Stimulated activated CD4-positive, alpha-beta T cell treated with anti-CD3 and anti-CD28 coated beads, Interleukin-2, amount 100 ng/mL, for 24 hours (primary cell): ENCODE results near the gene CBFA2T2.
"Not testable (repeated sequence)": the region's sequence is repeated elsewhere in the genome, so short reads cannot be mapped to it uniquely, and the experiment has no call there.

Experiments
- DNase-seq, 2 donors: peaks; one replicate each; pipeline ENCODE4 v3.0.0-alpha.2; 2020

CBFA2T2 gene

GRCh38 chr20:33630507-33630906 is 140.6 kb downstream of the CBFA2T2 start:
- no peak for DNase-seq

GRCh38 chr20:33631910-33632309 is 142.0 kb downstream of the CBFA2T2 start:
- not testable (repeated sequence) for DNase-seq

GRCh38 chr20:33635341-33635740 is 145.4 kb downstream of the CBFA2T2 start:
- no peak for DNase-seq

DNA sequence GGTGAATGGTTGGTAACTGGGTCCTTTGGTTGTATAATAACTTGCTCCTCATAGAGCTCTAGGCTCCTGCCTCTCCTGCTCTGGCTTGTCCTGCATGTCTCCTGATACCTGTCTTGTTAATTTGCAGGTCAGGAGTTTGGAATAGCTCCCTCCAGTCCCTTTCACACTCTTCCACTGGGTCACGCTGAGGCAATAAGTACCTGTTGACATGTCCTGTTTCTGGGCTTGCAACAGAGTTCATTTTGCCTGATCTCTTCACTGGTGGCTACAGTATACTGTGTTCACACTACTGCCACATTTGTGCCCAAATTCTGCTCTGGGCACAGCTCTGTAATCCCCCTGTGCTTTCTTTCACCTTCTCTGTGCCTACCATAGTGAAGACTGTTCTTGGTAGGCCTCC is 146.9 kb downstream of the CBFA2T2 start:
- DNase-seq, result no peak

GRCh38 chr20:33640287-33640686 is 150.4 kb downstream of the CBFA2T2 start:
- DNase-seq, result no peak

- DNase-seq, result no peak
Observed at GRCh38 chr20:33644313-33645071, 154.6 kb downstream of the CBFA2T2 start.

DNA sequence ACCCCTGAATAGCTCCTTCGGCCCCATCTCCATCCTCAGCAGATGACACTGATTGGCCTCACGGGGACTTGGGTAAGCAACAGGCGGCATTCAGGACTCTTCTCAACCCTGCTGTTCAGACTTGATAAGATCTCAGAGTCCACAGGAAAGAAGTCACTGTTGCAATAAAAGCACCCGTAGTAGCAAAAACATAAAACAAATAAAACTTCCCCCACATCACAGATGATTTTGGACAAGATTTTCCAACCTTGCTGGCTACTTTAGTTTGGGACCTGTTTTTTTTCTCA is 155.1 kb downstream of the CBFA2T2 start:
- DNase-seq, result no peak

- no peak for DNase-seq
Observed at GRCh38 chr20:33645396-33645795, 155.5 kb downstream of the CBFA2T2 start.

- no peak for DNase-seq
Observed at GRCh38 chr20:33646191-33646590, 156.3 kb downstream of the CBFA2T2 start.

- not testable (repeated sequence) for DNase-seq
Observed at GRCh38 chr20:33646959-33647602, 157.2 kb downstream of the CBFA2T2 start.

DNA sequence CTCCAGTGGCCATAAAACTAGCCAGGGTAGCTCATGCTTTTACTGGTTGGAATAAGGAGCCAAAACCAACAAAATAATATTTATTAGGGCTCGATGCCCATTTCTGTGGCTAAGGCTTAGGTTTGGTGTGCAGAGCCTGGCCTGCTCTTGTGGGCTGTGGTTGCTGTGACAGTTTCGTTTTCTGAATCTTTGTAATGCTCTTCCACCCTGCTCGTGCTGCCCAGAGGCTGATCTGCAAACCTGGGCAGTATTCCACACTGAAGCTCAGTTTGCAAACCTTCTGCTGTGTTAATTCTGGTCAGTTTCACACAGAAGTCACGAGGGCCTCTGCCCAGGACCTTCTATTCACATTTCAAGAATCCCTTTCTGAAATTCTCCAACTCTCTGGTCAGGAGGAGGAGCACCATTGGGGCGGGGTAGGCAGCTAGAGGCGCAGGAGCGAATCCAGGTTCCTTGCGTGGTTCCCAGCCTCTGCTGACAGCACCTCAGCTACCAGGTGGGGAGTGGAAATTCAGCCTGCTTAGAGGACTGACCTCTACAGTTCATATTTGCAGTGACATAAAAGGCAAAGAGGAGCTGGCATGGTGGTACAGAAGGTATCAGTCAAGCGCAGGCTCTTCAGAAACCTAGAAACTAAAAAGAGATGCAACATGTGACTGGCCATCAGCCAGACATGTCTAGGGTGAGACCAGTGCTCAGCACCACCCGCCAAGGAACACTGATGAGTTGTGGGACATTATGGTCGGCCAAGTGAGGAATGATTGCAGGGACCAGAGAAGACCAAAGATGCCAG is 157.9 kb downstream of the CBFA2T2 start:
- no peak for DNase-seq

GRCh38 chr20:33648396-33649004 is 158.6 kb downstream of the CBFA2T2 start:
- DNase-seq, result no peak

GRCh38 chr20:33649201-33649681 is 159.3 kb downstream of the CBFA2T2 start:
- no peak for DNase-seq

DNA sequence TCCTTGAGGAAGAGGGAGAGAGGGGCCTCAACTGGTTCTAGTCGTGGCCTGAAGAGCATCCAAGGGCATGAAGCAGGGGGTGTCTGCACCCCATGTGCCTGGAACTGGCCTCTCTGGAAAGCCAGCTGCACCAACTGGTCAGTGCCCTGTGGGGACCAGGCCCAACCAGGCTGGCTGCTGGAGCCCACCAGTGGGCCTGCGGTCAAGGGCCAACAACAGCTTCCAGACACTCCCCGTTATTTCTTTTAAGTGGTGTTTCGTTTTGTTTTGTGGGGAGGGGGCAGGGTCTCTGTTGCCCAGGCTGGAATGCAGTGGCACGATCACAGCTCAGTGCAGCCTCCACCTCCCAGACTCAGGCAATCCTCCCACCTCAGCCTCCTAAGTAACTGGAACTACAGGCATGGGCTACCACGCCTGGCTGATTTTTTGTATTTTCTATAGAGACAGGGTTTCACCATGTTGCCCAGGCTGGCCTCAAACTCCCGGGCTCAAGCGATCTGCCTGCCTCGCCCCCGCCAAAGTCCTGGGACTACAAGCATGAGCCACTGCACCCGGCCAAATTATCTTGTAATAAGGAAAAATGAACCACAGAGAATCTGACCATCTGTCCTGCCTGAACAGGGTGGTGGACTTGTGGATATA is 160.3 kb downstream of the CBFA2T2 start:
- no peak for DNase-seq

- DNase-seq, result no peak
Observed at GRCh38 chr20:33650753-33651561, 161.1 kb downstream of the CBFA2T2 start.

DNA sequence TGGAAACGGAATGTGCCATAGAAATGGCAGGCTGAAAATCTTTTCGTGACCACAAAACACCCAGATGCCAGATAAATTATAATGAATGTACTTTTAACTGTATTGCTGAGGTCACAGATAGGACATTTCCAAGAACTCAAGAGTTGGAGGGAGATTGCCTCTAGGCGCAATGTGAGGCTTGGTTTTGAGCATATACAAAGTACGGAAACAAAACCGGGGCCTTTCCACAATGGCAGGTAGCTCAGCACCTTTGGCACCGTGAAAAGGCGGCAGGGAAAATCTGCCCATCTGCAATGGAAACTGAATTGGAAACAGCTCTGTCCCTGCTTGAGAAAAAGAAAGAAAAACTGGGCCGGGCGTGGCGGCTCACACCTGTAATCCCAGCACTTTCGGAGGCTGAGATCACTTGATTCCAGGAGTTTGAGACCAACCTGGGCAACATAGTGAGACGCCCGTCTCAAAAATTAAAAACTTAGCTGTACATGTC is 161.7 kb downstream of the CBFA2T2 start:
- no peak for DNase-seq

DNA sequence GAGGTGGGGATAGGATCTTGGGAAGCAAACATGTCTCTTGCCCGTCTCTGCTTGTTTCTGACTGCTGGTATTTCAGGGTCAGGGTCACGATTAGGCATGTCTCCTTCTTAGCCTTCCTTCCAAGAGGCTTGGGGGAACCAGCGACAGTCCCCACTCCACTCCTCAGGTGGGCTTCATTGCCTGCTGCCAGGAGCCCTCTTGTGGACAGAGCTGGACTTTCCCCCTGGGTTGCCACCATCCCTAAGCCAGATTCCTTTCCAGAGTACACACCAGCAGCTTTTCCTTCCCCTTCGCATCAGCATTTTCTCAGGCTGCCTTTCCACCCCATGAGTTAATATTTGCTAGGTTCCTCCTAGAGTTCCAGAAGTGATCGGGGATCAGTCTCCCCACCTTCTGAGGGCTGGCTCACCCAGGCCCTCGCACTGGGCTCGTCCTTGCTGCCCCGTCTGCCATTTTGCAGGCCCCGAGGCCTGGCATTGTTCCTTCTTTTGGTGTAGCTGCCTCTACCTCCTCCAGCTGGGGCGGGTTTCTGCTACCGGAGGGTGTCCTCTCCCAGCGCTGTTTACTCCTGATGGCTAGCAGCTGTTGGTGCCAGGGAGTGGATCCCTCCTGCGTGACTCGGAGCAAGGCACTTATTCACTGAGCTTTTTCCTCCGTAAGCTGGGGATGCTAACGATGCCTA is 163.5 kb downstream of the CBFA2T2 start:
- peak; percentile 38 to 47 for DNase-seq

- DNase-seq, result no peak
Observed at GRCh38 chr20:33653900-33654596, 164.2 kb downstream of the CBFA2T2 start.

DNA sequence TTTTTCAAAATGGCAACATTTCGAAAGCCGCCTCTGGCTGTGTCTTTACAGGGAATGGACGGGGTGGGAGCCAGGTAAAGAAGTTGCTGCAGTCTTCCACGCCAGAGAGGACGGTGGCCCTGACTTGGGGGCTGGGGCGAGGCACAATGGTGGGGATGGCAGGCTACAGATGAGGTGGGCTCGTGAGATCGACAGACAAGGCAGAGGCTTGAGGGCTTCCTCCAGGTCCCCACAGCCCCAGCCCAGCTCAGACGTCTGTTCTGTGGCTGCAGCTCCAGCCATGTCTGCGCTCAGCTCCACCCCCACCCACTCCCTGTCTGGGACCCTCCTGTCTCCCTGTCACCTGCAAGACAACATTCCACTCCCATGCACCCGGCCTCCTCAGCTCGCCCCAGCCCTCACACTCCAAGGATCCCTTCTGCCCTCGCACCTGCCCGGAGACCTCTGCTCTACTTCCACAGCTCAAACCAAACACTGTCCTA is 164.8 kb downstream of the CBFA2T2 start:
- DNase-seq, result no peak

DNA sequence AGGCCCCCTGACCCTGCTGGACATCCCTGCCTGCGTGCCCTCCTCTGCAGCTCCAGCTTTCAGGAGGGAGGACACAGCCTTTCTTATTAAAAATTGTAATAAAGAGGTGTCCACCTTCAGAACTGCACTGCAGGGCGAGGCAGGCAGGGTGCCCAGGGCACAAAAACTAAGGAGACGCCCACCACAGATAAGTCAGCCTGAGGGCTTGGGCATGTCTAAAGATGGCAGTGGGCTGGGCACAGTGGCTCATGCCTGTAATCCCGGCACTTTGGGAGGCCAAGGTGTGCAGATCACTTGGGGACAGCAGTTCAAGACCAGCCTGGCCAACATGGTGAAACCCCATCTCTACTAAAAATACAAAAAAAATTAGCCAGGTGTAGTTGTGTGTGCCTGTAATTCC is 165.3 kb downstream of the CBFA2T2 start:
- no peak for DNase-seq
